SK-N-MC (cell line): ENCODE results near the gene LRCH1.

Experiments used
- EZH2 ChIP-seq: fragments of 200-600 bp; sonication (generic); IDR thresholded peaks from one replicate; pipeline ENCODE4 v1.6.1; 2017; ENCODE audit warnings: antibody characterized with exemption
- FOXP2 ChIP-seq: optimal IDR thresholded peaks from 2 replicates; pipeline ENCODE3; 2011; ENCODE audit warnings: mild to moderate bottlenecking, moderate library complexity; ENCODE audit not compliant: insufficient read depth; ENCODE audit errors: extremely low read length, control extremely low read depth
- POLR2AphosphoS5 ChIP-seq: IDR thresholded peaks from 2 replicates; pipeline ENCODE4 v1.6.1; 2012; ENCODE audit warnings: mild to moderate bottlenecking, low read depth, low read length, borderline replicate concordance

GRCh38 chr13:46575818-46576221 lies 22.9 kb downstream of the LRCH1 start:
- TF ChIP-seq FOXP2 (no peak), POLR2AphosphoS5 (no peak), EZH2 (no peak)
